GM19193 (cell line): ENCODE data around the gene TRNP1.

Source experiments
- POLR2A ChIP-seq: IDR thresholded peaks from 4 replicates; pipeline ENCODE4 v1.6.1; 2011; ENCODE audit not compliant: insufficient read depth, insufficient read length; ENCODE audit errors: extremely low read depth

The TRNP1 gene

DNA sequence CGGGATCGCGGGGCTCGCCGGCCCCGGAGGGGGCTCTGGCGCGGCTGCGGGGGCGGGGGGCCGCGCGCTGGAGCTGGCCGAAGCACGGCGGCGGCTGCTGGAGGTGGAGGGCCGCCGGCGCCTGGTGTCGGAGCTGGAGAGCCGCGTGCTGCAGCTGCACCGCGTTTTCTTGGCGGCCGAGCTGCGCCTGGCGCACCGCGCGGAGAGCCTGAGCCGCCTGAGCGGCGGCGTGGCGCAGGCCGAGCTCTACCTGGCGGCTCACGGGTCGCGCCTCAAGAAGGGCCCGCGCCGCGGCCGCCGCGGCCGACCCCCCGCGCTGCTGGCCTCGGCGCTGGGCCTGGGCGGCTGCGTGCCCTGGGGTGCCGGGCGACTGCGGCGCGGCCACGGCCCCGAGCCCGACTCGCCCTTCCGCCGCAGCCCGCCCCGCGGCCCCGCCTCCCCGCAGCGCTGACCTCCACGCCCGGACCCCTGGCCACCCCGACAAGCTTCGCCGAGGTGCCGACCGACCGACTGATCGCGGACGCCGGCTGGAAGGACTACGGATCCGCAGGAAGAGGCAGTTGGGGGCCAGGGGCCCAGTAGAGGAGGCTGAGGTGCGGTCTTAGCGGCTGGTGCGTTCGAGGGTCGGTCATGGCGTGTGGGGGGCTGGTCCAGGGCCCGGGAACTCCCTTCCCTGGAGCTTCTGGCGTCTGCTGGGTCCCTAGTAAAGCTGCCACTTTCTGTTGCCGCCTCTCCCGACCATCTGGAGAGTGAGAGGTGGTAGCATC, 711 bp downstream of the TRNP1 start:
- TF ChIP-seq POLR2A, result no peak

DNA sequence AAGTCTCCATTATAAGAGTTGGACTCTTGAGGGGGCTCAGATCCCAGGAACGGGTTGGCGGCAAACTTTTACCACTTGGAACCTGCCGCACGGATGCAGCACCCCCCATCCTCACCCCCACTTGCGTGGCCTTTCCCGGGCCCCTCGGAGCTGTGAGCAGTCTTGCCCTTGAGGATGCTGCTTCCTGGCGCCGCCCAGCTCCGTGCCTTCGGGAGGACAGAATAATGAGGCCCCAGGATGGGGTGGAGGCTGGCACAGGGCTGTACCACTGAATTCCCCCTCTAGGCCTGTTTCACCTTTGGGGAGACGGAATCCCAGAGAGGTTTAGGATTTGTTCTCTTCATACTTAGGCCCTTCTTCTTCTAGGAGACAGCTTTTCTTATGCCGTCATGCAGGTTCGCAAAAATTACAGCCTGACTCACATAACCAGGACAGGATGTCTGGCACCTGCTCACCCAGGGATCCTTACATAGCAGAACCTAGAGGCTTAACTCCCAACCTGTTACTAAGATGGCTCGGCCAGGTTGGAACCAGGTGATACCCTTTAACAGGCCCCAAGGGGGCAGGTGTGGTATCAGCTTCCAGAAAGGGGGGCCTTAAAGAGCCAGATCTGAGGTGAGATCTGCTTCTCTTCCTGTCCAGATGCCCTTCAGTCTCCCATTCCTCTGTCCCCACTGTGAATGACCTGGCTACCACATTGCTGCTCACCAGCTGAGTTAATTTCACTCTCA, 1.5 kb downstream of the TRNP1 start:
- no peak for TF ChIP-seq POLR2A

DNA sequence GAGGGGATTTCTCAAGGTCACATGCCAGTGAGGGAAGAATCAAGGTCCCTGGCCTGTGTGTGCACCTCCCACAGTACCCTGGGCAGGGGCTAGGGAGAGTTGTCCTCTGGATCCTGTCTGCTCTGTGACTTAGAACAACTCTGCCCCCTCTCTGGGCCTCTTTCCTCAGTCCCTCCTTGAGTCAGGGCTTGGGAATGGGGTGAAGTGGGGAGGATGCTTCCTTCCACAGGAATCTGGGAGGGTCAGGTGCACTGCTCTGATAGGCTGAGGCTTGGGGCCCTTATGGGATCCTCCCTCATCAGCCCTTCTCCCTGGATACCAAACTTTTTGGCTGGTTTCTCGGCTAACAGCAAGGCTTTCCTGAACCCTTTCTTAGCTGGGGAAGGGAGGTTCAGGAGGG, 2.5 kb downstream of the TRNP1 start:
- no peak for TF ChIP-seq POLR2A

DNA sequence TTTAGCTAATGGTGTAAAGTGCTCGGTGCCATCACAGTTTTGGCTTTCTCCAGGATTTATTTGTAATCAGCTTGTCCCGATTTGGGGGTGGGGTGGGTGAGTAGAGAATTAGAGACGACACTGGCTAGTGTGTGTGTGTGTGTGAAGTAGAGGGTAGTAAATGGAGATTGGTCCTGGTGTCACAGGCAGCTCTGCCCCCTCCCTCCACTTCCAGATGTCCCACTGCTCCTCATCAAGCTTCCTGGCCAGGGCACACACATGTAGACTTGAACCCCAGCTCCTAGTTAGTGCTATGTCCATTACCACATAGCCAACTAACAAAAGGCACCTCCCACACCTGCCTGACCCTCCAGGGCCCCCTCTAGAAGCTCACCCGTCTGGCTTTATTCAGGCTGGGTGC, 3.2 kb downstream of the TRNP1 start:
- TF ChIP-seq POLR2A, result no peak

DNA sequence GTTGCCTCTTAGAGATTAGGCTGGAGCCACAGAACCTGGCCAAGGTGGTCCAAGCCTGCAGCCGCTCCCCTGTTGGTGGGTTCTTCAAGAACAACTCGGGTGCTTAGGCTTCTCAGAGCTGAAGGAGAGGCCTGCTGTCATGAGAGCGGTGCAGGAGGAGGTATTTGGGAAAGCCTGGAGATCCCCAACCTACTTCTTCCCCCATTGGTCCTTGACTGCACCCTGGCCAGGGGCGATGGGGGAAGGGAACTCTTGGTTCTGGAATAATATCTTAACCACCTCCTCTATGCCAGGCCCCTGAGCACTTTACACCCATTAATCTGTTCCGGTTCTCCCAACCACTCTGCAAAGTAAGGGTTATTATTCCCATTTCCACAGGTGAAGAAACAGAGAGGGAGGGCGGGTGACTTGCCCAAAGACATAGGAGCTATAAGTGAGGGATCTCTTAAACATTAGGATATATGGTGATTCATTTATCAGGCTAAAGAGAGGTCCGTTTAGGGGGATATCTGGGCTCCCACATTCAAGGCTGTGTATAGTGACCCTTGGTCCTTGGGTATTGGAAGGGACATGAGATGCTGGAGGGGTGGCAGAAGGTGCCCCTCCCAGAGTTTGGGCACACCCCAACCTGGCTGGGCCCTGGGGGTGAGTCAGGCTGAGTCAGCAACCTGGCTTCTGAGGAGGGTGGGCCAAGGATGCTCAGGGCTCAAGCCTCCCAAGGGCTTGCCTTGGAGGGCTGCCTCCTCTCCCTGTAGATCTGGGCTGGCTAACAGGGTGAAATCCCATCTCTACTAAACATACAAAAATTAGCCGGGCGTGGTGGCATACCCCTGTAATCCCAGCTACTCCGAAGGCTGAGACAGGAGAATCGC, 5.2 kb downstream of the TRNP1 start:
- TF ChIP-seq POLR2A, result no peak

DNA sequence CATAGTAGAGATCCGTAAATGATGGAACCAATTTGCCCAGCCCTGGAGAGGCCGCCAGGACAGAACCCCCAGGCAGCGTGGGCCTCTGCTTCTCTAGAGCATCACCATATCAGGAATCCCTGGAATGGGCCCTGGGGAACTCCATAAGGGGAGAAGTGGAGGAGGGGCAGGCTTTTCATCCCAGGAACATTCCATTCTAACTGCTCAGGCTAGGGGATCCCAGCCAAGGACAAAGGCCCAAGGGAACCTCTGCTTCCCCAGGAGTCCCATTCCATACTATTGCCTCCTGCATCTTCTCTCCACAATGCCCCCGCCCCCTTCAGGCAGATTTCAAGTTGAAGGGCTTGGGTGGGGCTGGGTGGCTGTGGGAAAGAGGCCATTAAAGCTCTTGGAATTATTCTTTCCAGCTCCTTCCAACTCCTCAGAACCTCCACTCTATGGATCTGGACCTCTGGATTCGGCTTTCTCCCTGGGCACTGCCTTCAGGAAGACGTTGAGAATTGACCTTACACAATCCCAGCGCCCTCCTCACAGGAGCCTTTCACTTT, 6.0 kb downstream of the TRNP1 start:
- TF ChIP-seq POLR2A, result no peak

DNA sequence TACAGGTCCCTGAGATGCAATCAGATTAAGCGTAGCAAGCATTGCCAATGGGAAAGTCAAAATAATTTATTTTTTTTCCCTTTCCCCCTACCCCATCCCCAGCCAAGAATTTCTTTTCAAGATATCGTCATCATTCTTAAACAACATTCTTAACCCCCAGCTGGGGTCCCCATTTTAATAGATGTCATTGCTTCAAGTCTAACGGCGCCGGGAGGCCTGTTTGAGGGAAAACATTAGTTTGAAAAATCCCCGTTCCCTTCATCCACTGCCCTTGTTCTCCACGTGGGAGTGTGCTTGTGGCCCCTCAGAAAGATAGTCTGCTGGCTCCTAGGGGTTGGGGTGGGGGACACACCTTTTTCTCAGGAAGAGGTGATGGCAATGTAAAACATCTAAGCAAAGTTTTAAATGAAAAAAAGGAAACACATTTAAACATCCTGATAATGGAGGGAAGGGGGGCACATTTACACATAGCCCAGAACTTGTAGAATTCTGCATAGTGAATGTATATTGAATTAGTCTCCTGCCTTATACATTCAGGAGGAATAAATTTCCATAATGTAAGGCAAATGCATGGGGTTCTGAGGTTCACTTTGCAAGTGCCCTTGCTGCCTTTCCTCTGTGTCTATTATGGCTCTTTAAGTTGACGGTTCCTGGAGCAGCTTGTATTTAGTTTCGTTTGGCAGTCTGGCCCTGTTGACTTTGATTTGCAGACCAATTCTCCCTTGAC, 6.8 kb downstream of the TRNP1 start:
- TF ChIP-seq POLR2A, result no peak

DNA sequence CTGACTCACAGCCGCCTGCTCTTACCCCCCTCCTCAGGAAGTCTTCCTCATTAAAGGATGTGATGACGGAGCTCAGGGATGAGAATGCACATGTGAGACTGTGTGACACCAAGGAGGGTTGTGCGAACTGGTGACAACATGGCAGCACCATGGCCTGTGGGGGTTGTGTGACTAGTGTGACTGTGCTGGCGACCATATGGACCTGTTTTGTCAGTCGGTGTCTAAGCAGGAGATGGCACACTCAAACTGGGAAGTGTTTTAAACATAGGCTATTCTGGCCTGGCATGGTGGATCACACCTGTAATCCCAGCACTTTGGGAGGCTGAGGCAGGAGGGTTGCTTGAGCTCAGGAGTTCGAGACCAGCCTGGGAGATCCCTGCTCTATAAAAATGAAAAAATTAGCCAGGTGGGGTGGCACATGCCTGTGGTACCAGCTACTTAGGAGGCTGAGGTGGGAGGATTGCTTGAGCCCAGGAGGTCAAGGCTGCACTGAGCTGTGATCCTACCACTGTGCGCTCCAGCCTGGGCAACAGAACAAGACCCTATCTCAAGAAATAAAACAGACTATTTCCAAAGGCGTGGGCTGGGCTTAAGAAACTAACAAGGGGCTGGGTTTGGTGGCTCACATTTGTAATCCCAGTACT, 7.4 kb downstream of the TRNP1 start:
- no peak for TF ChIP-seq POLR2A

DNA sequence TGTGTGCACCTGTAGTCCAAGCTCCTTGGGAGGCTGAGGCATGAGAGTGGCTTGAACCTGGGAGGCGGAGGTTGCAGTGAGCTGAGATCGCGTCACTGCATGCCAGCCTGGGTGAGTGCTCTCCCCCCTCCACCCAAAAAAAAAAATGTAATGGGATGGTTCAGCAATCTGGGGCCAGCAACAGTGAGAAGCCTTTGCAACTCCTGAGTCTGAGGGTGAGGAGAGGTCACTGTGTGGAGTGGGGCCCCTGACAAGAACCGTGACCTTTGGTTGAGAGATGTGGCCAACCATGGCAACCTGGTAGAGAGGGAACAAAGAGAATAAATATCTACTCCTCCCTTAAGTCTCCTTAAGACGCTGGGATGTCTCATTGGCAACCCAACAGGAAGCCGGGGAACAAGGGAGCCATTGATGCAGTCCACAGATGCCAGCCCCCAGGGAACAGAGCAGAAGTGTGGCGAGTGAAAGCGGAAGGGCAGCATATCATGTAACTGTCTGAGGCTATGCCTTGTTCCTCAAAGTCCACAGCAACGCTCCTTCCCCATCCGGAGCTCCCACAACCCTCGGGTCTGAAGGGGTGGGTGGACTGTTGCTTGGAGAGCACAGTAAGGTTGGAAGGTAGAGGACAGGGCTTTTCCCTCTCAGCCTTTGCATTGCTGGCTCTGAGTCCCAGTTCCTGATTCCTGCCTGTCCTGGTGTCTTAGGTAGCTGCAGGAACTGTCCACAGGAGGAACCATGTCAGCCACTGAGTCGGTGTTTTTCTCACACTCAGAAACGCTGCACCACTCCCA, 8.3 kb downstream of the TRNP1 start:
- TF ChIP-seq POLR2A, result no peak

DNA sequence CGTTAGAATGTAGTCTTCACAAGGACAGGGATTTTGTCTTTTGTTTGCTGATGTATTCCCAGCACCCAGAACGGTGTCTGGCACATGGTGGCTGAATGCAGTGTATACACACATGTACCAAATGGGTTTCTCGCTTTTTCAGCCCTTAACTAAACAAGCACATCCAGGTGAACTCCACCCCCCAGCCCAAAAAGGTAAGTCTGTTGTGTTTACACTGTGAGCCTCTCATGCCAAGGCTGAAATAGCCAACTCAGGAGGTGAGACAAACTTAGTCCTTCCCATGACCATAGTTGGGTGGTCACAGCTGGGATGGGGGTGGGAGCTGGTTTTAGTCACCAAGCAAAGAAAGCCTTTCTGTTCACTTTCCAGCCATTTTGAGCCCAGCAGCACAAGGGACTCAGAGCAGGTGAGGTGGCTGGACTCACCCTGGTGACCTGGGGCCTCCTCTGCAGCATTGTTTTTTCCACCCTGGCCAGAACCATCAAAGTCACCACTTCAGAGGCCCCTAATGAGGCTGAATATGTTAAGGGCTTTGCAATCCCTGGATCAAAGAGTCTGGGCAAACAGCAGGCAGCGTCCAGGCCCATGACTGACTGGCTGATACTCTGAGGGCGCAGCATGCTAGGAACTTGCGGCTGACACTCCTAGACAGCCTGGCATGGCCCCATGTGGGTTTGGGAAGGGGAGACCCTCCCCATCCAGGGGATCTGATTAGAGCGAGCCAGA, 10.4 kb downstream of the TRNP1 start:
- TF ChIP-seq POLR2A, result no peak

DNA sequence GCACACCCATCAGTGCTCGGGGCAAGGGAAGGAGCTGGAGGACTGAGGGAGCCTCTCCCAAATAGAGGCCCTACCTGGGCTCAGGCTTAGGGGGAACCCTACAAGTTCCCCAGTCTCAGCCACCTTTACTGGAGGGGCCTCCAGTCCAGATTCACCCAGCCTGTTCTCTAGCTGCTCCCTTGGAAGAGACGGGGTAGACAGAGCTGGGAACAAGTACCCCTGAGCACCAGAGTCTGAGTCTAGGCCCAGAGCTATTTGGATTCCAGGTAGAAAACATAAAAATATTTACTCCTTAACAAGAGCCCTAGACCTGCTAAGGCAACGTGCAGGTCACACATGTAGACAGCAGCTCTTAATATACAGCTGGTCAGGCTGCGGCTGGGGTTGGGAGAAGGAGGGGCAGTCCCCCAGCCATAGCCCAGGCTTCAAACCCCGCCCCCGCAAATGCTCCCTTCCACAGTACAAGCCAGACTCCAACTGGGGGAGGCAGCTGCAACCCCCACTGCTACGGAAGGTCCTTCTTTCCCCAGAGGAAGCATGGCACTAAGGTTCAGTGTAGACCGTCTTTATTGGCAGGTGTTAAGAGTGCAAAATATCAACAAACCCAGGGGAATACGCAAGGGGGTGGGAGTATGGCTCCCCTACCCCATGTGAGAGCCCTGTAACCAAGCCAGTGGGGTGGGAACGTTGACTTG, 11.1 kb downstream of the TRNP1 start:
- no peak for TF ChIP-seq POLR2A

DNA sequence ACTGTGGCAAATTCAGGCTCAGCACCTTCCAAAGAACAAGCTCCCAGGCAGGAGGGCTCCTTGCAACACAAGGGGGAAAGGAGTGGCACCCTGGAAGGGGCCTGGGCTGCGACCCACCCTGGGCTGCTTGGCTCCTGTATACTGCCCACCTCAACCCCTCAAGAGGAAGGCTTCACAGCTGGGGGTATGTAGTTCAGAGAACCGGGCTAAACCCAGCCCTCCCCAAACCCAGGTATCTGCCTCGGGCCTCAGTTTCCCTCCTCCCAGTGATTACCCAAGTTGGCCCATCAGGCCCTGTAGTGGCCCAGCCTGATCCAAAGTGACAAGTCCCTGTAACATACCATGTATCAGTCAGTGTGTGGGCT, 11.7 kb downstream of the TRNP1 start:
- TF ChIP-seq POLR2A, result no peak
